Mesendoderm (in vitro differentiated cells): ENCODE data around the gene TMEM200A.

Source experiments
- DNase-seq: peaks from one replicate; pipeline ENCODE4 v3.0.0; 2013
- H2AK5ac ChIP-seq: 2 replicates; pipeline ENCODE4 v1.6.1; 2013; ENCODE audit warnings: low read length, inconsistent platforms
- H2BK120ac ChIP-seq: 2 replicates; pipeline ENCODE4 v1.6.1; 2013; ENCODE audit warnings: low read depth, mild to moderate bottlenecking, low read length, moderate library complexity, mixed read lengths
- H2BK15ac ChIP-seq: replicated peaks from 2 replicates; pipeline ENCODE4 v1.6.1; 2013; ENCODE audit warnings: low read depth, mild to moderate bottlenecking, moderate library complexity
- H2BK5ac ChIP-seq: 2 replicates; pipeline ENCODE4 v1.6.1; 2013; ENCODE audit warnings: low read length, inconsistent platforms
- H3K18ac ChIP-seq: 2 replicates; pipeline ENCODE4 v1.6.1; 2013; ENCODE audit warnings: mild to moderate bottlenecking, low read length, mixed read lengths
- H3K23ac ChIP-seq: one replicate; pipeline ENCODE4 v1.6.1; 2013; ENCODE audit warnings: low read length
- H3K27ac ChIP-seq: 2 replicates; pipeline ENCODE4 v1.5.1; 2013; ENCODE audit warnings: low read depth, mild to moderate bottlenecking, inconsistent platforms, low read length, moderate library complexity
- H3K27me3 ChIP-seq: 2 replicates; pipeline ENCODE4 v1.6.1; 2013; ENCODE audit warnings: low read length, control low read depth, mild to moderate bottlenecking, inconsistent platforms; ENCODE audit not compliant: insufficient read depth, poor library complexity
- H3K36me3 ChIP-seq: 2 replicates; pipeline ENCODE4 v1.6.1; 2013; ENCODE audit warnings: low read length, inconsistent platforms; ENCODE audit not compliant: control insufficient read depth, insufficient read depth
- H3K4ac ChIP-seq: one replicate; pipeline ENCODE4 v1.6.1; 2013; ENCODE audit warnings: low read depth, mild to moderate bottlenecking, low read length, moderate library complexity
- H3K4me1 ChIP-seq: 2 replicates; pipeline ENCODE4 v1.6.1; 2013; ENCODE audit warnings: low read depth, low read length, inconsistent platforms; ENCODE audit not compliant: control insufficient read depth
- H3K4me2 ChIP-seq: 2 replicates; pipeline ENCODE4 v1.6.1; 2013; ENCODE audit warnings: low read length
- H3K4me3 ChIP-seq: 2 replicates; pipeline ENCODE4 v1.5.1; 2013; ENCODE audit warnings: mild to moderate bottlenecking, low read length
- H3K56ac ChIP-seq: one replicate; pipeline ENCODE4 v1.6.1; 2013; ENCODE audit warnings: low read length
- H3K79me1 ChIP-seq: 2 replicates; pipeline ENCODE4 v1.6.1; 2013; ENCODE audit warnings: low read length, inconsistent platforms
- H3K79me2 ChIP-seq: 2 replicates; pipeline ENCODE4 v1.6.1; 2013; ENCODE audit warnings: mild to moderate bottlenecking, low read length; ENCODE audit not compliant: control insufficient read depth, insufficient read depth
- H3K9ac ChIP-seq: 2 replicates; pipeline ENCODE4 v1.6.1; 2013; ENCODE audit warnings: low read length, inconsistent platforms
- H4K5ac ChIP-seq: one replicate; pipeline ENCODE4 v1.6.1; 2013; ENCODE audit warnings: low read length
- H4K8ac ChIP-seq: one replicate; pipeline ENCODE4 v1.6.1; 2013; ENCODE audit warnings: low read depth, mild to moderate bottlenecking, control low read depth, low read length, moderate library complexity
- WGBS: extraction: QIAGEN DNeasy Blood & Tissue Kit; methylation state at CpG from one replicate; pipeline ENCODE4 v1.1.7; 2013; ENCODE audit warnings: low lambda C conversion rate, missing lambda C conversion rate; ENCODE audit not compliant: insufficient coverage; ENCODE audit errors: extremely low coverage; 5-methylcytosine and 5-hydroxymethylcytosine counted together

TMEM200A gene

GRCh38 chr6:130362128-130362527 is 3.7 kb upstream of the TMEM200A start:
- Histone ChIP-seq H3K27ac (no peak overlapping the region), H3K23ac (no peak overlapping the region), H3K4me1 (no peaks in the 10 kb centered on the region), H2BK120ac (no peak overlapping the region), H3K27me3 (no peaks in the 10 kb centered on the region), H3K4me2 (no peak overlapping the region), H3K4ac (no peak overlapping the region), H3K4me3 (no peak overlapping the region), H3K18ac (no peak overlapping the region), H2BK5ac (no peak overlapping the region), H2AK5ac (no peak overlapping the region), H4K8ac (no peak overlapping the region), H3K9ac (no peak overlapping the region), H4K5ac (no peak overlapping the region), H3K56ac (no peak overlapping the region), H3K36me3 (no peaks in the 10 kb centered on the region), H3K79me2 (no peaks in the 10 kb centered on the region), H2BK15ac (no peak overlapping the region), H3K79me1 (no peaks in the 10 kb centered on the region)
- DNase-seq, result peak; percentile 49
- no CpG with 5 or more reads among the region's 4 CpGs for WGBS

GRCh38 chr6:130364224-130364780 is 1.5 kb upstream of the TMEM200A start:
- no peaks in the 10 kb centered on the region for H3K27me3 ChIP-seq
- WGBS, result no CpG with 5 or more reads among the region's 3 CpGs
- H3K23ac ChIP-seq, result no peak overlapping the region
- H3K36me3 ChIP-seq, result no peaks in the 10 kb centered on the region
- no peak for DNase-seq
- no peak overlapping the region for H4K5ac ChIP-seq
- no peaks in the 10 kb centered on the region for H3K79me2 ChIP-seq
- no peak overlapping the region for H3K18ac ChIP-seq
- no peak overlapping the region for H3K4me2 ChIP-seq
- H2BK120ac ChIP-seq, result no peak overlapping the region
- H3K4me1 ChIP-seq, result no peaks in the 10 kb centered on the region
- H3K4ac ChIP-seq, result no peak overlapping the region
- H4K8ac ChIP-seq, result no peak overlapping the region
- H2AK5ac ChIP-seq, result no peak overlapping the region
- H3K56ac ChIP-seq, result no peak overlapping the region
- H2BK15ac ChIP-seq, result no peak overlapping the region
- no peak overlapping the region for H3K9ac ChIP-seq
- no peaks in the 10 kb centered on the region for H3K79me1 ChIP-seq
- no peak overlapping the region for H3K4me3 ChIP-seq
- H2BK5ac ChIP-seq, result no peak overlapping the region
- no peak overlapping the region for H3K27ac ChIP-seq

GRCh38 chr6:130366107-130367005 is 539 bp downstream of the TMEM200A start:
- H3K9ac ChIP-seq, result peak overlapping the region; percentile 72
- peak overlapping the region; percentile 84 for H3K4me2 ChIP-seq
- H2BK5ac ChIP-seq, result no peak overlapping the region
- H2BK120ac ChIP-seq, result no peak overlapping the region
- no peak overlapping the region for H3K27ac ChIP-seq
- H2BK15ac ChIP-seq, result no peak overlapping the region
- H4K8ac ChIP-seq, result no peak overlapping the region
- no peaks in the 10 kb centered on the region for H3K79me1 ChIP-seq
- peak overlapping the region; percentile 91 for H3K56ac ChIP-seq
- no peaks in the 10 kb centered on the region for H3K4me1 ChIP-seq
- peak overlapping the region; percentile 70 for H3K4me3 ChIP-seq
- no peaks in the 10 kb centered on the region for H3K79me2 ChIP-seq
- H3K23ac ChIP-seq, result no peak overlapping the region
- H3K36me3 ChIP-seq, result no peaks in the 10 kb centered on the region
- H4K5ac ChIP-seq, result no peak overlapping the region
- peak; percentile 79 for DNase-seq
- no peak overlapping the region for H2AK5ac ChIP-seq
- no peak overlapping the region for H3K4ac ChIP-seq
- no CpG with 5 or more reads among the region's 65 CpGs for WGBS
- peak overlapping the region; percentile 34 for H3K18ac ChIP-seq
- no peaks in the 10 kb centered on the region for H3K27me3 ChIP-seq

- no peak overlapping the region for H4K8ac ChIP-seq
- no peak overlapping the region for H3K18ac ChIP-seq
- H3K4me1 ChIP-seq, result no peaks in the 10 kb centered on the region
- H2BK15ac ChIP-seq, result no peak overlapping the region
- H3K4me2 ChIP-seq, result no peak overlapping the region
- no peak for DNase-seq
- H3K79me2 ChIP-seq, result no peaks in the 10 kb centered on the region
- H3K79me1 ChIP-seq, result no peaks in the 10 kb centered on the region
- WGBS, result no CpG with 5 or more reads among the region's 1 CpG
- no peak overlapping the region for H2AK5ac ChIP-seq
- no peak overlapping the region for H3K27ac ChIP-seq
- no peak overlapping the region for H2BK120ac ChIP-seq
- H3K9ac ChIP-seq, result no peak overlapping the region
- no peak overlapping the region for H3K4ac ChIP-seq
- H2BK5ac ChIP-seq, result no peak overlapping the region
- H3K36me3 ChIP-seq, result no peaks in the 10 kb centered on the region
- no peaks in the 10 kb centered on the region for H3K27me3 ChIP-seq
- no peak overlapping the region for H3K56ac ChIP-seq
- no peak overlapping the region for H3K4me3 ChIP-seq
- no peak overlapping the region for H4K5ac ChIP-seq
- no peak overlapping the region for H3K23ac ChIP-seq
Measured at GRCh38 chr6:130367767-130368166, 1.9 kb downstream of the TMEM200A start.

- no peak overlapping the region for H2AK5ac ChIP-seq
- DNase-seq, result no peak
- no peaks in the 10 kb centered on the region for H3K4me1 ChIP-seq
- H3K4ac ChIP-seq, result no peak overlapping the region
- H3K79me2 ChIP-seq, result no peaks in the 10 kb centered on the region
- H3K23ac ChIP-seq, result no peak overlapping the region
- no peak overlapping the region for H2BK120ac ChIP-seq
- H3K27ac ChIP-seq, result no peak overlapping the region
- H3K4me3 ChIP-seq, result no peak overlapping the region
- no peaks in the 10 kb centered on the region for H3K27me3 ChIP-seq
- H2BK5ac ChIP-seq, result no peak overlapping the region
- H3K36me3 ChIP-seq, result no peaks in the 10 kb centered on the region
- no peak overlapping the region for H3K18ac ChIP-seq
- H4K5ac ChIP-seq, result no peak overlapping the region
- no peak overlapping the region for H4K8ac ChIP-seq
- H3K4me2 ChIP-seq, result no peak overlapping the region
- no peak overlapping the region for H3K9ac ChIP-seq
- H2BK15ac ChIP-seq, result no peak overlapping the region
- no peaks in the 10 kb centered on the region for H3K79me1 ChIP-seq
- no CpG with 5 or more reads among the region's 1 CpG for WGBS
- H3K56ac ChIP-seq, result no peak overlapping the region
Measured at GRCh38 chr6:130368576-130368975, 2.8 kb downstream of the TMEM200A start.
